HEK293T (cell line): ENCODE results near the gene FOXG1.

ENCODE experiments used
- CTCF ChIA-PET: fragments of 350-600 bp; formaldehyde crosslinking; extraction: SDS; loops from one replicate; lab custom pipeline; 2021; ENCODE audit warnings: antibody characterized with exemption, inconsistent platforms; lab: Yijun Ruan, JAX
- POLR2A ChIA-PET: fragments of 350-600 bp; formaldehyde crosslinking; extraction: SDS; loops from one replicate; lab custom pipeline; 2020; ENCODE audit warnings: antibody characterized with exemption, inconsistent platforms; lab: Yijun Ruan, JAX
- DNase-seq: peaks from one replicate; pipeline ENCODE4 v3.0.0; 2012; ENCODE audit warnings: mixed read lengths; ENCODE audit errors: extremely low spot score
- ARNT ChIP-seq: fragments of 450-650 bp; IDR thresholded peaks from 2 replicates; pipeline ENCODE4 v1.6.1; 2017; ENCODE audit warnings: mild to moderate bottlenecking
- BHLHE40 ChIP-seq: fragments of 450-650 bp; IDR thresholded peaks from 2 replicates; pipeline ENCODE4 v1.6.1; 2016; ENCODE audit warnings: mild to moderate bottlenecking, moderate library complexity, borderline replicate concordance
- CTBP1 ChIP-seq: fragments of 450-650 bp; IDR thresholded peaks from 2 replicates; pipeline ENCODE4 v1.6.1; 2016; ENCODE audit warnings: borderline replicate concordance
- ELF4 ChIP-seq: fragments of 450-650 bp; IDR thresholded peaks from 2 replicates; pipeline ENCODE4 v1.6.1; 2017; ENCODE audit warnings: antibody characterized with exemption
- FOXA1 ChIP-seq: fragments of 450-650 bp; IDR thresholded peaks from 2 replicates; pipeline ENCODE4 v1.6.1; 2016; ENCODE audit warnings: mild to moderate bottlenecking
- FOXK2 ChIP-seq: fragments of 450-650 bp; IDR thresholded peaks from 2 replicates; pipeline ENCODE4 v1.6.1; 2016; ENCODE audit warnings: mild to moderate bottlenecking
- FOXM1 ChIP-seq: fragments of 450-650 bp; IDR thresholded peaks from 2 replicates; pipeline ENCODE4 v1.6.1; 2017; ENCODE audit warnings: mild to moderate bottlenecking, borderline replicate concordance
- HDGF ChIP-seq: fragments of 450-650 bp; IDR thresholded peaks from 2 replicates; pipeline ENCODE4 v1.6.1; 2017; ENCODE audit warnings: antibody characterized with exemption, borderline replicate concordance
- L3MBTL2 ChIP-seq: fragments of 450-650 bp; conservative IDR thresholded peaks from 2 replicates; pipeline ENCODE4 v1.6.1; 2016; ENCODE audit warnings: mild to moderate bottlenecking
- LEF1 ChIP-seq: fragments of 450-650 bp; IDR thresholded peaks from 2 replicates; pipeline ENCODE4 v1.6.1; 2017; ENCODE audit warnings: mild to moderate bottlenecking, borderline replicate concordance
- NFRKB ChIP-seq: fragments of 450-650 bp; IDR thresholded peaks from 2 replicates; pipeline ENCODE4 v1.6.1; 2016; ENCODE audit warnings: mild to moderate bottlenecking, moderate library complexity
- PKNOX1 ChIP-seq: fragments of 450-650 bp; IDR thresholded peaks from 2 replicates; pipeline ENCODE4 v1.6.1; 2016
- SP1 ChIP-seq: fragments of 450-650 bp; IDR thresholded peaks from 2 replicates; pipeline ENCODE4 v1.6.1; 2017
- SUZ12 ChIP-seq: fragments of 450-650 bp; IDR thresholded peaks from 2 replicates; pipeline ENCODE4 v1.6.1; 2016; ENCODE audit warnings: mild to moderate bottlenecking
- TARDBP ChIP-seq: fragments of 450-650 bp; IDR thresholded peaks from 2 replicates; pipeline ENCODE4 v1.6.1; 2016
- ZNF384 ChIP-seq: fragments of 450-650 bp; IDR thresholded peaks from 2 replicates; pipeline ENCODE4 v1.6.1; 2016

FOXG1 gene

GRCh38 chr14:28779456-28779855 is 12.9 kb downstream of the FOXG1 start:
- no peak for DNase-seq
- POLR2A ChIA-PET, result no interaction called here
- CTCF ChIA-PET, result no interaction called here

GRCh38 chr14:28780843-28781820 is 14.5 kb downstream of the FOXG1 start:
- TF ChIP-seq SUZ12, result no peak
- no peak for TF ChIP-seq FOXM1
- no peak for TF ChIP-seq PKNOX1
- TF ChIP-seq ARNT, result no peak
- no peak for TF ChIP-seq CTBP1
- TF ChIP-seq FOXA1, result no peak
- TF ChIP-seq FOXK2, result no peak
- no peak for TF ChIP-seq ZNF384
- no peak for TF ChIP-seq L3MBTL2
- TF ChIP-seq TARDBP, result no peak
- TF ChIP-seq SP1, result no peak
- TF ChIP-seq LEF1, result no peak
- DNase-seq, result no peak
- ChIA-PET CTCF (no interaction called here), POLR2A (no interaction called here)

More at GRCh38 chr14:28779456-28779855, 12.9 kb downstream of the FOXG1 start:
- no peak for TF ChIP-seq ARNT
- no peak for TF ChIP-seq PKNOX1
- TF ChIP-seq ZNF384, result no peak
- TF ChIP-seq FOXM1, result no peak
- TF ChIP-seq NFRKB, result no peak
- TF ChIP-seq SP1, result no peak
- TF ChIP-seq TARDBP, result no peak
- no peak for TF ChIP-seq LEF1
- TF ChIP-seq CTBP1, result no peak
- no peak for TF ChIP-seq FOXK2
- no peak for TF ChIP-seq HDGF

- no peak for DNase-seq
- TF ChIP-seq FOXM1 (no peak), SP1 (no peak), ZNF384 (no peak), L3MBTL2 (no peak), FOXA1 (no peak), FOXK2 (no peak), SUZ12 (no peak), HDGF (no peak)
- ChIA-PET CTCF (no interaction called here), POLR2A (interaction anchor here (1.1 kb wide), 1 partner anchor 15 kb away, joined by 4 read pairs; no protein-coding TSS in a partner anchor)
Observed at GRCh38 chr14:28782301-28782700, 15.7 kb downstream of the FOXG1 start.

- ChIA-PET POLR2A (interaction anchor here (1.0 kb wide), 1 partner anchor 17 kb away, joined by 5 read pairs; the partner anchor contains the start of gene FOXG1), CTCF (interaction anchor here (0.6 to 1.3 kb wide), 2 partner anchors 10 to 835 kb away, joined by 3 to 4 read pairs; no protein-coding TSS in a partner anchor)
- TF ChIP-seq FOXK2, result no peak
- TF ChIP-seq SP1, result no peak
- TF ChIP-seq L3MBTL2, result no peak
- no peak for TF ChIP-seq ZNF384
- TF ChIP-seq LEF1, result no peak
- TF ChIP-seq HDGF, result no peak
- no peak for TF ChIP-seq FOXM1
- TF ChIP-seq SUZ12, result no peak
- TF ChIP-seq ARNT, result no peak
- no peak for TF ChIP-seq ELF4
- no peak for TF ChIP-seq NFRKB
- no peak for TF ChIP-seq TARDBP
- TF ChIP-seq FOXA1, result no peak
- TF ChIP-seq CTBP1, result no peak
- no peak for TF ChIP-seq BHLHE40
- DNase-seq, result no peak
Observed at GRCh38 chr14:28783664-28784063, 17.1 kb downstream of the FOXG1 start.

- no peak for DNase-seq
- TF ChIP-seq FOXM1 (no peak), LEF1 (no peak), NFRKB (no peak), CTBP1 (no peak), BHLHE40 (no peak), SP1 (no peak), ARNT (no peak), FOXK2 (no peak), FOXA1 (no peak)
- POLR2A ChIA-PET, result no interaction called here
- CTCF ChIA-PET, result interaction anchor here (1.3 kb wide), 1 partner anchor 10 kb away, joined by 3 read pairs; no protein-coding TSS in a partner anchor
Observed at GRCh38 chr14:28784096-28785048, 17.8 kb downstream of the FOXG1 start.
